K562 (cell line): ENCODE data around the gene SSBP2. TPM values are rescaled to one million over a fixed set of nuclear protein-coding genes. Genes with fewer than 3 reads are reported as not detected.

Source experiments
- ATAC-seq: fragments of 200-7000 bp; cut with Tn5 transposase; 3 replicates; pipeline ENCODE4 v1.9.1; 2020; ENCODE audit warnings: moderate library complexity
- BruUV-seq: library from RNA; stranded (reverse); fragments of 400-500 nt; replicated peaks from 2 replicates; lab custom pipeline; 2021; lab: Mats Ljungman, UMichigan
- CTCF ChIA-PET: fragments of 300-600 bp; formaldehyde crosslinking; extraction: SDS; loops from one replicate; lab custom pipeline; 2021; ENCODE audit warnings: low intra/inter-chr PET ratio; lab: Yijun Ruan, JAX
- POLR2A ChIA-PET: fragments of 300-600, 350-650 bp; sonication (Branson Sonifier 250); formaldehyde crosslinking; extraction: SDS; loops from one replicate; lab custom pipeline; 2021; ENCODE audit warnings: antibody characterized with exemption, inconsistent platforms; lab: Yijun Ruan, JAX
- DNase-seq, 4 experiments: peaks; one replicate each; pipeline versions ENCODE4 v3.0.0 to v3.0.0-alpha.2; 2011 to 2018; ENCODE audit warnings: low spot score in 3 of 4, mixed read lengths in 3 of 4; ENCODE audit errors: extremely low read depth in 1 of 4
- FAIRE-seq: peaks from 2 replicates; lab custom pipeline; 2011; peaks lifted over from hg19 to GRCh38; lab: Jason Lieb, UNC
- H2AFZ ChIP-seq: 2 replicates; pipeline ENCODE4 v1.6.0; 2011; ENCODE audit warnings: low read depth, low read length, control low read depth, inconsistent platforms
- H3K27ac ChIP-seq: fragments of 200-600 bp; 3 replicates; pipeline ENCODE4 v1.8.0; 2011; ENCODE audit warnings: low read depth, mild to moderate bottlenecking, control low read depth, inconsistent platforms, low read length, moderate library complexity, mixed read lengths; ENCODE audit errors: extremely low read depth
- H3K27me3 ChIP-seq, 2 experiments: fragments of 300-600 bp in 1 of 2; 2 replicates in 1 of 2; 3 replicates in 1 of 2; pipeline versions ENCODE4 v1.6.0 to v1.8.0; 2011; ENCODE audit warnings: inconsistent platforms in 2 of 2, low read length in 2 of 2, mild to moderate bottlenecking in 1 of 2, mixed read lengths in 1 of 2, moderate library complexity in 1 of 2; ENCODE audit not compliant: control insufficient read depth in 2 of 2, insufficient read depth in 2 of 2
- H3K36me3 ChIP-seq: fragments of 300-600 bp; 3 replicates; pipeline ENCODE4 v1.8.0; 2011; ENCODE audit warnings: mild to moderate bottlenecking, low read length, inconsistent platforms; ENCODE audit not compliant: control insufficient read depth, insufficient read depth
- H3K4me1 ChIP-seq, 2 experiments: fragments of 200-600 bp in 1 of 2; replicated peaks in 1 of 2; 2 replicates in 1 of 2; 3 replicates in 1 of 2; pipeline versions ENCODE4 v1.5.1 to v1.8.0; 2011; ENCODE audit warnings: inconsistent platforms in 2 of 2, low read length in 2 of 2, mild to moderate bottlenecking in 1 of 2, mixed read lengths in 1 of 2, moderate library complexity in 1 of 2; ENCODE audit not compliant: control insufficient read depth in 2 of 2, insufficient read depth in 2 of 2
- H3K4me2 ChIP-seq: 2 replicates; pipeline ENCODE4 v1.6.1; 2011; ENCODE audit warnings: low read length, control low read depth, inconsistent platforms, mixed read lengths; ENCODE audit not compliant: insufficient read depth
- H3K4me3 ChIP-seq: fragments of 200-600 bp; sonication (generic), shearing (Covaris generic); 2 replicates; pipeline ENCODE4 v1.5.1; 2016; ENCODE audit warnings: control low read depth, inconsistent platforms
- H3K79me2 ChIP-seq: fragments of 200-600 bp; 3 replicates; pipeline ENCODE4 v1.8.0; 2011; ENCODE audit warnings: low read length, inconsistent platforms; ENCODE audit not compliant: control insufficient read depth, insufficient read depth
- H3K9ac ChIP-seq, 2 experiments: 2 replicates each; pipeline versions ENCODE4 v1.6.0 to v1.6.1; 2011; ENCODE audit warnings: low read depth in 2 of 2, low read length in 2 of 2, control low read depth in 1 of 2, inconsistent platforms in 1 of 2, mild to moderate bottlenecking in 1 of 2, mixed read lengths in 1 of 2; ENCODE audit not compliant: insufficient read depth in 1 of 2
- H3K9me1 ChIP-seq: one replicate; pipeline ENCODE4 v1.6.0; 2011; ENCODE audit warnings: inconsistent platforms, mild to moderate bottlenecking, low read length, moderate library complexity; ENCODE audit not compliant: control insufficient read depth, insufficient read depth
- H3K9me3 ChIP-seq: replicated peaks from 2 replicates; pipeline ENCODE4 v1.5.1; 2011; ENCODE audit warnings: low read depth, low read length, inconsistent platforms; ENCODE audit not compliant: control insufficient read depth, insufficient read depth
- H4K20me1 ChIP-seq: replicated peaks from 2 replicates; pipeline ENCODE4 v1.6.1; 2011; ENCODE audit warnings: low read length, inconsistent platforms, mixed read lengths; ENCODE audit not compliant: control insufficient read depth, insufficient read depth
- C11orf30 ChIP-seq: fragments of 450-650 bp; IDR thresholded peaks from 2 replicates; pipeline ENCODE4 v1.6.1; 2016; ENCODE audit warnings: low read depth, mild to moderate bottlenecking
- CSDE1 ChIP-seq, 2 experiments: fragments of 450-650 bp; IDR thresholded peaks; 2 replicates each; pipeline ENCODE4 v1.6.1; 2016; ENCODE audit warnings: mild to moderate bottlenecking in 1 of 2
- HDAC8 ChIP-seq: fragments of 450-650 bp; IDR thresholded peaks from 2 replicates; pipeline ENCODE4 v1.6.1; 2016; ENCODE audit warnings: mild to moderate bottlenecking, missing genetic modification characterization, moderate library complexity, missing compliant biosample characterization
- HNRNPLL ChIP-seq: fragments of 200-400 bp; formaldehyde crosslinking; IDR thresholded peaks from 2 replicates; pipeline ENCODE4 v1.6.1; 2017; ENCODE audit warnings: low read length, low read depth, mild to moderate bottlenecking; ENCODE audit not compliant: poor library complexity, severe bottlenecking
- HSF4 ChIP-seq: fragments of 250-450 bp; sonication (Bioruptor Pico); IDR thresholded peaks from 2 replicates; pipeline ENCODE4 v2.1.2; 2022; ENCODE audit warnings: mild to moderate bottlenecking, moderate library complexity, borderline replicate concordance
- PHTF2 ChIP-seq: fragments of 250-450 bp; sonication (Bioruptor Pico); IDR thresholded peaks from 2 replicates; pipeline ENCODE4 v1.5.0; 2021; ENCODE audit warnings: mild to moderate bottlenecking
- RBM34 ChIP-seq: fragments of 200-400 bp; formaldehyde crosslinking; IDR thresholded peaks from 2 replicates; pipeline ENCODE4 v1.6.1; 2018; ENCODE audit warnings: low read length, borderline replicate concordance; ENCODE audit not compliant: insufficient read depth
- STAT6 ChIP-seq: sonication (generic); formaldehyde crosslinking; IDR thresholded peaks from 2 replicates; pipeline ENCODE4 v1.8.1; 2023; ENCODE audit warnings: mild to moderate bottlenecking, missing genetic modification reagents
- TARDBP ChIP-seq: fragments of 450-650 bp; IDR thresholded peaks from 2 replicates; pipeline ENCODE4 v1.6.1; 2016
- ZBTB17 ChIP-seq: fragments of 450-650 bp; formaldehyde crosslinking; IDR thresholded peaks from 2 replicates; pipeline ENCODE4 v1.4.0; 2020; ENCODE audit warnings: mild to moderate bottlenecking
- ZNF316 ChIP-seq: fragments of 450-650 bp; IDR thresholded peaks from 2 replicates; pipeline ENCODE4 v1.6.1; 2016
- ZNF511 ChIP-seq: sonication (generic); formaldehyde crosslinking; IDR thresholded peaks from 2 replicates; pipeline ENCODE4 v1.8.0; 2022; ENCODE audit warnings: mild to moderate bottlenecking, missing genetic modification reagents
- WGBS: fragments of 100-300 bp; shearing (Covaris generic); methylation state at CpG from one replicate; pipeline ENCODE4 v1.1.6; 2016; ENCODE audit warnings: low coverage, mixed read lengths; ENCODE audit not compliant: insufficient coverage; ENCODE audit errors: missing lambda C conversion rate; 5-methylcytosine and 5-hydroxymethylcytosine counted together
- in situ Hi-C: fragments of 300-500 bp; cut with MboI; formaldehyde crosslinking; loops from 4 replicates; pipeline ENCODE4 v1.15.0; 2018; ENCODE audit warnings: inconsistent platforms, mixed read lengths
- intact Hi-C: fragments of 100-400 bp; cut with micrococcal nuclease; formaldehyde crosslinking; loops from 2 replicates; pipeline ENCODE4 v1.14.2; 2022
- polyA plus RNA-seq, 8 experiments: library from polyadenylated mRNA; depleted of rRNA in 4 of 8; stranded (reverse) in 5 of 8; unstranded in 3 of 8; fragments of >200 nt; fragmentation: Nextera tagmentation in 2 of 8; fragmentation: Illumina TruSeq in 1 of 8; extraction: Ambion mirVana in 2 of 8; extraction: Trizol in 1 of 8; gene quantifications; 2 replicates each; pipeline versions ENCODE4 v1.2.1 to v1.2.3, GENCODE V29; 2011 to 2014; ENCODE audit warnings: inconsistent platforms in 1 of 8, missing spikeins in 1 of 8
- total RNA-seq, 7 experiments: library from RNA; depleted of rRNA in 6 of 7; stranded (reverse); fragments of >200 nt in 6 of 7; fragmentation: Illumina TruSeq in 2 of 7; extraction: Trizol in 2 of 7; gene quantifications; 2 replicates each; pipeline versions ENCODE4 v1.2.1 to v1.2.3, GENCODE V29; 2011 to 2021; ENCODE audit warnings: low replicate concordance in 1 of 7
- TF ChIP-seq, protein P1 (sequence below): IDR thresholded peaks from 2 replicates; pipeline ENCODE4 v1.6.1; 2011; ENCODE audit not compliant: insufficient read length; ENCODE audit errors: extremely low read depth

The SSBP2 gene
- total and polyA plus RNA-seq, 9 of the 15 experiments (the other 6 are each of a cell fraction or from before 2014, with no cell fraction given): 22.3 to 133 (median 42.1) TPM

GRCh38 chr5:81631621-81632020, 119.3 kb downstream of the SSBP2 start:
- Histone ChIP-seq H3K4me3 (no peak overlapping the region), H3K4me1 (no peaks in the 10 kb centered on the region), H3K9ac (no peak overlapping the region), H3K4me2 (no peak overlapping the region), H3K9me3 (no peaks in the 10 kb centered on the region), H3K9me1 (no peaks in the 10 kb centered on the region), H4K20me1 (no peaks in the 10 kb centered on the region), H3K27me3 (no peaks in the 10 kb centered on the region), H3K27ac (no peak overlapping the region), H3K79me2 (no peaks in the 10 kb centered on the region), H2AFZ (no peak overlapping the region), H3K36me3 (peaks cover 7% of the 10 kb centered on the region; the same call in 1 of the 3 replicates)
- WGBS: 42% methylated on average over 1 of the region's 1 CpG
- POLR2A ChIA-PET: no interaction called here
- CTCF ChIA-PET: no interaction called here
- no peak for DNase-seq
- intact Hi-C loops: loop anchor here (10.0 kb wide), 1 partner anchor 113 kb away; no protein-coding TSS in a partner anchor
- in situ Hi-C loops: no loop called here
- no TSS peak for BruUV-seq
- TF ChIP-seq C11orf30: 0 out of 2 replicates have a peak, but pooled peaks have one; percentile 7
- TF ChIP-seq ZNF316: peak; percentile 40; the same call in 1 of the 2 replicates
- TF ChIP-seq TARDBP: no peak
- TF ChIP-seq PHTF2 (CRISPR knock-in tag): no peak
- ATAC-seq: no peak
- FAIRE-seq: no peak

- H3K4me3 ChIP-seq: no peak overlapping the region
- no peaks in the 10 kb centered on the region for H3K79me2 ChIP-seq
- no peaks in the 10 kb centered on the region for H3K9me1 ChIP-seq
- POLR2A ChIA-PET: no interaction called here
- no peaks in the 10 kb centered on the region for H3K27me3 ChIP-seq
- no peak for FAIRE-seq
- intact Hi-C loops (loop anchor here (10.0 kb wide), 1 partner anchor 114 kb away; no protein-coding TSS in a partner anchor), in situ Hi-C loops (no loop called here)
- no TSS peak for BruUV-seq
- peaks cover 7% of the 10 kb centered on the region; the same call in 1 of the 3 replicates for H3K36me3 ChIP-seq
- DNase-seq: no peak
- no peak overlapping the region for H3K4me2 ChIP-seq
- H3K27ac ChIP-seq: no peak overlapping the region
- H2AFZ ChIP-seq: no peak overlapping the region
- H3K4me1 ChIP-seq: no peaks in the 10 kb centered on the region
- 82% methylated on average over 7 of the region's 7 CpGs for WGBS
- no peak overlapping the region for H3K9ac ChIP-seq
- no peak for ATAC-seq
- H3K9me3 ChIP-seq: no peaks in the 10 kb centered on the region
- CTCF ChIA-PET: no interaction called here
- H4K20me1 ChIP-seq: no peaks in the 10 kb centered on the region
- no peak for TF ChIP-seq HNRNPLL
- TF ChIP-seq HDAC8 (tag): no peak
- TF ChIP-seq RBM34: no peak
- TF ChIP-seq HSF4: no peak
- TF ChIP-seq ZNF511: no peak
- TF ChIP-seq, protein P1, sequence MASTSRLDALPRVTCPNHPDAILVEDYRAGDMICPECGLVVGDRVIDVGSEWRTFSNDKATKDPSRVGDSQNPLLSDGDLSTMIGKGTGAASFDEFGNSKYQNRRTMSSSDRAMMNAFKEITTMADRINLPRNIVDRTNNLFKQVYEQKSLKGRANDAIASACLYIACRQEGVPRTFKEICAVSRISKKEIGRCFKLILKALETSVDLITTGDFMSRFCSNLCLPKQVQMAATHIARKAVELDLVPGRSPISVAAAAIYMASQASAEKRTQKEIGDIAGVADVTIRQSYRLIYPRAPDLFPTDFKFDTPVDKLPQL: no peak
- TF ChIP-seq CSDE1 (IDR thresholded peaks at IDR 0.05): no peak
- no peak for TF ChIP-seq ZBTB17 (CRISPR knock-in tag)
- no peak for TF ChIP-seq STAT6 (CRISPR knock-in tag)
Measured at GRCh38 chr5:81631124-81631523, 119.8 kb downstream of the SSBP2 start.
